HEK293 (cell line): ENCODE data around the gene CRAT.

Experiments used
- EGR2 ChIP-seq: fragments of 450-650 bp; formaldehyde crosslinking; IDR thresholded peaks from 2 replicates; pipeline ENCODE4 v1.5.1; 2016; ENCODE audit warnings: low read depth, missing biosample characterization, missing genetic modification characterization
- GLIS1 ChIP-seq: fragments of 450-650 bp; formaldehyde crosslinking; IDR thresholded peaks from 2 replicates; pipeline ENCODE4 v1.5.1; 2016; ENCODE audit warnings: missing biosample characterization, missing genetic modification characterization
- PRDM10 ChIP-seq: fragments of 450-650 bp; formaldehyde crosslinking; IDR thresholded peaks from 2 replicates; pipeline ENCODE4 v1.5.1; 2016; ENCODE audit warnings: missing biosample characterization, missing genetic modification characterization
- RBAK ChIP-seq: fragments of 450-650 bp; formaldehyde crosslinking; IDR thresholded peaks from 2 replicates; pipeline ENCODE4 v1.5.1; 2016; ENCODE audit warnings: missing biosample characterization, missing genetic modification characterization
- REST ChIP-seq: fragments of 450-650 bp; formaldehyde crosslinking; IDR thresholded peaks from 2 replicates; pipeline ENCODE4 v1.5.1; 2016; ENCODE audit warnings: missing biosample characterization, missing genetic modification characterization
- SCRT2 ChIP-seq: fragments of 450-650 bp; formaldehyde crosslinking; IDR thresholded peaks from 2 replicates; pipeline ENCODE4 v1.5.1; 2016; ENCODE audit warnings: missing biosample characterization, missing genetic modification characterization
- TSHZ1 ChIP-seq: fragments of 450-650 bp; formaldehyde crosslinking; IDR thresholded peaks from 2 replicates; pipeline ENCODE4 v1.5.1; 2016; ENCODE audit warnings: missing biosample characterization, missing genetic modification characterization, borderline replicate concordance
- ZBTB1 ChIP-seq: fragments of 450-650 bp; formaldehyde crosslinking; IDR thresholded peaks from 2 replicates; pipeline ENCODE4 v1.5.1; 2016; ENCODE audit warnings: missing biosample characterization, missing genetic modification characterization
- ZBTB21 ChIP-seq: fragments of 450-650 bp; formaldehyde crosslinking; IDR thresholded peaks from 2 replicates; pipeline ENCODE4 v1.5.1; 2017; ENCODE audit warnings: missing biosample characterization, missing genetic modification characterization
- ZBTB26 ChIP-seq: fragments of 450-650 bp; formaldehyde crosslinking; optimal IDR thresholded peaks from 2 replicates; pipeline ENCODE3; 2016; ENCODE audit warnings: missing biosample characterization, mild to moderate bottlenecking, missing genetic modification characterization
- ZFHX2 ChIP-seq: fragments of 450-650 bp; formaldehyde crosslinking; conservative IDR thresholded peaks from 2 replicates; pipeline ENCODE4 v1.5.1; 2016; ENCODE audit warnings: missing biosample characterization, missing genetic modification characterization
- ZNF114 ChIP-seq: fragments of 450-650 bp; formaldehyde crosslinking; IDR thresholded peaks from 2 replicates; pipeline ENCODE4 v1.5.0; 2017; ENCODE audit warnings: missing biosample characterization, missing genetic modification characterization
- ZNF302 ChIP-seq: fragments of 450-650 bp; formaldehyde crosslinking; IDR thresholded peaks from 2 replicates; pipeline ENCODE4 v1.5.1; 2016; ENCODE audit warnings: missing biosample characterization, missing genetic modification characterization, low read depth
- ZNF404 ChIP-seq: fragments of 450-650 bp; formaldehyde crosslinking; IDR thresholded peaks from 2 replicates; pipeline ENCODE4 v1.5.1; 2017; ENCODE audit warnings: missing biosample characterization, missing genetic modification characterization
- ZNF416 ChIP-seq: fragments of 450-650 bp; formaldehyde crosslinking; IDR thresholded peaks from 2 replicates; pipeline ENCODE4 v1.5.1; 2016; ENCODE audit warnings: missing biosample characterization, missing genetic modification characterization
- ZNF510 ChIP-seq: fragments of 450-650 bp; formaldehyde crosslinking; IDR thresholded peaks from 2 replicates; pipeline ENCODE4 v1.5.1; 2018; ENCODE audit warnings: mild to moderate bottlenecking, missing genetic modification characterization, missing biosample characterization; ENCODE audit not compliant: insufficient replicate concordance
- ZNF600 ChIP-seq: fragments of 450-650 bp; formaldehyde crosslinking; IDR thresholded peaks from 2 replicates; pipeline ENCODE4 v1.5.1; 2016; ENCODE audit warnings: missing biosample characterization, missing genetic modification characterization
- ZNF626 ChIP-seq: fragments of 450-650 bp; sonication (Bioruptor Pico); formaldehyde crosslinking; IDR thresholded peaks from 2 replicates; pipeline ENCODE4 v1.5.1; 2018; ENCODE audit warnings: missing biosample characterization, missing genetic modification characterization, inconsistent platforms
- ZNF704 ChIP-seq: fragments of 450-650 bp; formaldehyde crosslinking; IDR thresholded peaks from 2 replicates; pipeline ENCODE4 v1.5.1; 2016; ENCODE audit warnings: missing biosample characterization, missing genetic modification characterization
- ZXDB ChIP-seq: fragments of 450-650 bp; formaldehyde crosslinking; IDR thresholded peaks from 2 replicates; pipeline ENCODE4 v1.5.1; 2016; ENCODE audit warnings: missing biosample characterization, missing genetic modification characterization
- TF ChIP-seq, protein P1 (sequence below): fragments of 450-650 bp; formaldehyde crosslinking; IDR thresholded peaks from 2 replicates; pipeline ENCODE4 v1.5.1; 2016; ENCODE audit warnings: missing biosample characterization, missing genetic modification characterization

Gene CRAT

GRCh38 chr9:129111528-129112151 is 1.0 kb upstream of the CRAT start (continued):
- peak; percentile 96 for TF ChIP-seq ZFHX2
- TF ChIP-seq ZBTB1, result 0 out of 2 replicates have a peak, but pooled peaks have one; percentile 9
- no peak for TF ChIP-seq ZNF302
- TF ChIP-seq PRDM10 (tag by site-specific recombination), result no peak; the same call in none of the 2 replicates
- TF ChIP-seq ZXDB (tag by site-specific recombination), result peak; percentile 83
- no peak for TF ChIP-seq ZNF510 (tag by site-specific recombination)
- TF ChIP-seq REST (tag by site-specific recombination), result 0 out of 2 replicates have a peak, but pooled peaks have one; percentile 32
- TF ChIP-seq ZNF704 (tag by site-specific recombination), result peak; percentile 89
- TF ChIP-seq ZNF416 (tag by site-specific recombination), result no peak
- TF ChIP-seq ZNF626 (tag by site-specific recombination), result no peak
- peak; percentile 64 for TF ChIP-seq ZNF600
- peak; percentile 11; the same call in 1 of the 2 replicates for TF ChIP-seq SCRT2
- TF ChIP-seq ZBTB26, result peak; percentile 18
- no peak for TF ChIP-seq ZNF404 (tag by site-specific recombination)
- no peak for TF ChIP-seq TSHZ1 (tag by site-specific recombination)
- TF ChIP-seq RBAK (tag by site-specific recombination), result no peak
- peak; percentile 88 for TF ChIP-seq EGR2 (tag by site-specific recombination)
- peak; percentile 82 for TF ChIP-seq GLIS1 (tag by site-specific recombination)
- TF ChIP-seq, protein P1, sequence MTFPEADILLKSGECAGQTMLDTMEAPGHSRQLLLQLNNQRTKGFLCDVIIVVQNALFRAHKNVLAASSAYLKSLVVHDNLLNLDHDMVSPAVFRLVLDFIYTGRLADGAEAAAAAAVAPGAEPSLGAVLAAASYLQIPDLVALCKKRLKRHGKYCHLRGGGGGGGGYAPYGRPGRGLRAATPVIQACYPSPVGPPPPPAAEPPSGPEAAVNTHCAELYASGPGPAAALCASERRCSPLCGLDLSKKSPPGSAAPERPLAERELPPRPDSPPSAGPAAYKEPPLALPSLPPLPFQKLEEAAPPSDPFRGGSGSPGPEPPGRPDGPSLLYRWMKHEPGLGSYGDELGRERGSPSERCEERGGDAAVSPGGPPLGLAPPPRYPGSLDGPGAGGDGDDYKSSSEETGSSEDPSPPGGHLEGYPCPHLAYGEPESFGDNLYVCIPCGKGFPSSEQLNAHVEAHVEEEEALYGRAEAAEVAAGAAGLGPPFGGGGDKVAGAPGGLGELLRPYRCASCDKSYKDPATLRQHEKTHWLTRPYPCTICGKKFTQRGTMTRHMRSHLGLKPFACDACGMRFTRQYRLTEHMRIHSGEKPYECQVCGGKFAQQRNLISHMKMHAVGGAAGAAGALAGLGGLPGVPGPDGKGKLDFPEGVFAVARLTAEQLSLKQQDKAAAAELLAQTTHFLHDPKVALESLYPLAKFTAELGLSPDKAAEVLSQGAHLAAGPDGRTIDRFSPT (tag by site-specific recombination), result peak; percentile 49; the same call in 1 of the 2 replicates
- no peak for TF ChIP-seq ZNF114
- TF ChIP-seq ZBTB21 (tag by site-specific recombination), result no peak
